Colonic mucosa (tissue), 4 donors: ENCODE data around the gene MPPED1. TPM values are rescaled to one million over a fixed set of nuclear protein-coding genes. Genes with fewer than 3 reads are reported as not detected.

ENCODE experiments used
- DNase-seq: peaks from one replicate; pipeline ENCODE4 v3.0.0-alpha.2; 2020
- H3K27ac ChIP-seq: fragments of 200-600 bp; one replicate; pipeline ENCODE4 v1.8.0; 2021
- H3K27me3 ChIP-seq: fragments of 200-600 bp; one replicate; pipeline ENCODE4 v1.8.0; 2021
- H3K36me3 ChIP-seq: fragments of 200-600 bp; one replicate; pipeline ENCODE4 v1.8.0; 2021
- H3K4me1 ChIP-seq: fragments of 200-600 bp; one replicate; pipeline ENCODE4 v1.8.0; 2021; ENCODE audit warnings: mild to moderate bottlenecking
- H3K4me3 ChIP-seq: fragments of 200-600 bp; one replicate; pipeline ENCODE4 v1.8.0; 2021
- H3K9ac ChIP-seq, 2 donors: one replicate each; pipeline ENCODE4 v1.7.0; 2013; ENCODE audit warnings: control low read depth in 2 of 2, low read depth in 2 of 2, low read length in 2 of 2
- H3K9me3 ChIP-seq: fragments of 200-600 bp; one replicate; pipeline ENCODE4 v1.8.0; 2021
- CTCF ChIP-seq: fragments of 200-600 bp; IDR thresholded peaks from one replicate; pipeline ENCODE4 v1.8.0; 2022; ENCODE audit warnings: antibody characterized with exemption, mild to moderate bottlenecking
- intact Hi-C: fragments of 100-400 bp; cut with DNase I; formaldehyde crosslinking; loops from one replicate; pipeline ENCODE4 v1.14.1; 2022
- total RNA-seq, 2 donors: library from RNA; stranded (reverse); fragmentation: NEBNext Ultra II Directional in 1 of 2; extraction: Animal tissue kit (Norgen Biotek cat#: 25700) in 1 of 2; gene quantifications; one replicate each; pipeline ENCODE4 v1.2.1, GENCODE V29; 2021
- donor health status: healthy.
- donor health status: DM: no; HTN: no; CAD: no.
- donor health status: DM: no; HTN: no; CAD: no.

Gene MPPED1
- total RNA-seq, 2 donors from 2014 or later = 0.05 TPM; not detected in 1

- Histone ChIP-seq H3K9me3 (no peaks in the 10 kb centered on the region), H3K36me3 (no peaks in the 10 kb centered on the region), H3K4me1 (no peaks in the 10 kb centered on the region), H3K9ac (no peak overlapping the region), H3K27ac (no peak overlapping the region), H3K4me3 (no peak overlapping the region), H3K27me3 (no peaks in the 10 kb centered on the region)
- intact Hi-C loops = no loop called here
- TF ChIP-seq CTCF = no peak
- no peak for DNase-seq
These were observed 14.0 kb upstream of the MPPED1 start for GRCh38 chr22:43397766-43398165.

- Histone ChIP-seq H3K4me1 (no peaks in the 10 kb centered on the region), H3K9me3 (no peaks in the 10 kb centered on the region), H3K4me3 (no peak overlapping the region), H3K27me3 (no peaks in the 10 kb centered on the region), H3K9ac (no peak overlapping the region), H3K27ac (no peak overlapping the region), H3K36me3 (no peaks in the 10 kb centered on the region)
- TF ChIP-seq CTCF = no peak
- intact Hi-C loops = no loop called here
- DNase-seq = no peak
These were observed 13.6 kb upstream of the MPPED1 start for GRCh38 chr22:43398246-43398645.

GRCh38 chr22:43398910-43399309 lies 12.9 kb upstream of the MPPED1 start:
- Histone ChIP-seq H3K4me1 (no peaks in the 10 kb centered on the region), H3K9ac (no peak overlapping the region), H3K27ac (no peak overlapping the region), H3K27me3 (no peaks in the 10 kb centered on the region), H3K4me3 (no peak overlapping the region), H3K9me3 (no peaks in the 10 kb centered on the region), H3K36me3 (no peaks in the 10 kb centered on the region)
- intact Hi-C loops = no loop called here
- DNase-seq = no peak
- no peak for TF ChIP-seq CTCF

GRCh38 chr22:43399338-43399979 lies 12.4 kb upstream of the MPPED1 start:
- Histone ChIP-seq H3K9ac (no peak overlapping the region), H3K27me3 (no peaks in the 10 kb centered on the region), H3K27ac (no peak overlapping the region), H3K36me3 (no peaks in the 10 kb centered on the region), H3K4me1 (no peaks in the 10 kb centered on the region), H3K9me3 (no peaks in the 10 kb centered on the region), H3K4me3 (no peak overlapping the region)
- intact Hi-C loops = no loop called here
- no peak for TF ChIP-seq CTCF
- no peak for DNase-seq

GRCh38 chr22:43399980-43400358 lies 11.8 kb upstream of the MPPED1 start:
- Histone ChIP-seq H3K9me3 (no peaks in the 10 kb centered on the region), H3K36me3 (no peaks in the 10 kb centered on the region), H3K27me3 (no peaks in the 10 kb centered on the region), H3K4me3 (no peak overlapping the region), H3K4me1 (no peaks in the 10 kb centered on the region), H3K9ac (no peak overlapping the region), H3K27ac (no peak overlapping the region)
- no peak for DNase-seq
- no peak for TF ChIP-seq CTCF
- intact Hi-C loops = no loop called here
